Measurements from ENCODE around the gene ZBTB20. TPM values are rescaled to one million over a fixed set of nuclear protein-coding genes. Genes with fewer than 3 reads are reported as not detected.

Gene ZBTB20
- total RNA-seq, 1 donor from 2014 or later = 32.5 TPM

- Histone ChIP-seq H3K27me3 (ENCODE audit: control insufficient read depth, insufficient read depth, low read length) (no peaks in the 10 kb centered on the region), H3K36me3 (ENCODE audit: control insufficient read depth, insufficient read depth, low read length) (no peaks in the 10 kb centered on the region), H3K4me3 (ENCODE audit: low read depth, low read length) (no peak overlapping the region)
- no peak for DNase-seq (ENCODE audit: low read depth)
- no peak for TF ChIP-seq CTCF (IDR thresholded peaks at IDR 0.05; ENCODE audit: insufficient read depth, low read length, poor library complexity, severe bottlenecking)
Observed at GRCh38 chr3:114741066-114741465, 406.0 kb downstream of the ZBTB20 start.

GRCh38 chr3:114739627-114740026, 407.5 kb downstream of the ZBTB20 start:
- no peaks in the 10 kb centered on the region for H3K36me3 ChIP-seq (ENCODE audit: control insufficient read depth, insufficient read depth, low read length)
- H3K27me3 ChIP-seq (ENCODE audit: control insufficient read depth, insufficient read depth, low read length) = no peaks in the 10 kb centered on the region
- DNase-seq (ENCODE audit: low read depth) = no peak
- H3K4me3 ChIP-seq (ENCODE audit: low read depth, low read length) = no peak overlapping the region
- TF ChIP-seq CTCF (IDR thresholded peaks at IDR 0.05; ENCODE audit: insufficient read depth, low read length, poor library complexity, severe bottlenecking) = no peak

DNA sequence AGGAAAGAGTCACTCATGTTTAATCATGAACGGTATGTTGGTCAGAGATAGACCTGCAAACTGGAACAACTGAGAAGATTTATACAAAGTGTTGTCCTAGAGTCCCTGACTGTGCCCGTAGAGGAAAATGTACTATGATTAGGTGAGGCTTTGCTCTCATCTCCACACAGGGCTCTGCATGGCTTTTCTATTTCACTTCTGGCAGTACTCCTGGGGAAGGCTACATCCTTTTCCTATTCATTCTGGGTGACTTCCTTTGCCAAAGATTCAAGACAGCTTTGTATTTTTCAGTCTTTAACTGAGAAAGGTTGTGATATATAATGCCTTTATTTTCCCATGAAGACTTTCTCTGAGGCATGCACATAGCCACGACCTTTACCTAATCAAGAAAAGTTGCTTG, 414.7 kb downstream of the ZBTB20 start:
- DNase-seq (ENCODE audit: low read depth) = no peak
- Histone ChIP-seq H3K36me3 (ENCODE audit: control insufficient read depth, insufficient read depth, low read length) (no peaks in the 10 kb centered on the region), H3K4me3 (ENCODE audit: low read depth, low read length) (no peak overlapping the region), H3K27me3 (ENCODE audit: control insufficient read depth, insufficient read depth, low read length) (no peaks in the 10 kb centered on the region)
- no peak for TF ChIP-seq CTCF (IDR thresholded peaks at IDR 0.05; ENCODE audit: insufficient read depth, low read length, poor library complexity, severe bottlenecking)

DNA sequence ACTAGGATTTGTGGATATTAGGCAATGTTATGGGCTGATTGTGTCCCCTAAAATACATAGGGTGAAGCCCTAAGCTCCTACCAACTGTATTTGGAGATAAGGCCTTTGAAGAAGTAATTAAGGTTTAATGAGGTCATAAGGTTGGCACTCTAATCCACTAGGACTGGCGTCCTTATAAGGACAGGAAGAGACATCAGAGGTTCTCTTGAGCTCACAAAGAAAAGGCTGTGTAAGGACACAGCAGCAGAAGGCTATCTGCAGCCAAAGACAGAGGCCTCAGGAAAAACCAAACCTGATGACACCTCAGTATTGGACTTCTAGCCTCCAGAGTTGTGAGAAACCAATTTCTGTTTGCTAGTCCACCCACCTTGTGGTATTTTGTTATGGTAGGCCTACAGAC, 416.7 kb downstream of the ZBTB20 start:
- TF ChIP-seq CTCF (IDR thresholded peaks at IDR 0.05; ENCODE audit: insufficient read depth, low read length, poor library complexity, severe bottlenecking) = no peak
- no peak overlapping the region for H3K4me3 ChIP-seq (ENCODE audit: low read depth, low read length)
- no peak for DNase-seq (ENCODE audit: low read depth)

GRCh38 chr3:114727373-114727772, 419.7 kb downstream of the ZBTB20 start:
- DNase-seq (ENCODE audit: low read depth) = no peak
- Histone ChIP-seq H3K36me3 (ENCODE audit: control insufficient read depth, insufficient read depth, low read length) (no peaks in the 10 kb centered on the region), H3K4me3 (ENCODE audit: low read depth, low read length) (no peak overlapping the region), H3K27me3 (ENCODE audit: control insufficient read depth, insufficient read depth, low read length) (no peaks in the 10 kb centered on the region)
- TF ChIP-seq CTCF (IDR thresholded peaks at IDR 0.05; ENCODE audit: insufficient read depth, low read length, poor library complexity, severe bottlenecking) = no peak

More for the DNA sequence above, 416.7 kb downstream of the ZBTB20 start:
- Histone ChIP-seq H3K27me3 (ENCODE audit: control insufficient read depth, insufficient read depth, low read length) (no peaks in the 10 kb centered on the region), H3K36me3 (ENCODE audit: control insufficient read depth, insufficient read depth, low read length) (no peaks in the 10 kb centered on the region)

DNA sequence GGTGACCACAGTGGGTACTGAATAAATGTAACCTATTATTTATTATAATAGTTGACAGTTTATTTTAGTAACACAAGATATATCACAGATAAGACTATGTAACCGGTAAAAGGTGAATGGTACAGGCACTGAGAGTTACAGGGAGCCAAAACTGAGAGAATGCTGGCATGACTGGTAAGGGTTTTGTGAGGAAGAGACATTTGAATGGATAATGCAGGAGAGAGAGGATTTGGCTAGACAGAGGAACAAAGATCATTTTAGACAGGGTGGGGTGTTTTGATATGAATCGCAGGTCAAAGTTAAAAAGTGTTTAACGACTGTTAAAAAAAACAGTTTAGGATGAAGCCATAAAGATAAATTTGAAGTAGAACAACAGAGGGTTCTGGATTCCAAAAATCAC, 421.1 kb downstream of the ZBTB20 start:
- Histone ChIP-seq H3K36me3 (ENCODE audit: control insufficient read depth, insufficient read depth, low read length) (no peaks in the 10 kb centered on the region), H3K4me3 (ENCODE audit: low read depth, low read length) (no peak overlapping the region), H3K27me3 (ENCODE audit: control insufficient read depth, insufficient read depth, low read length) (no peaks in the 10 kb centered on the region)
- no peak for DNase-seq (ENCODE audit: low read depth)
- TF ChIP-seq CTCF (IDR thresholded peaks at IDR 0.05; ENCODE audit: insufficient read depth, low read length, poor library complexity, severe bottlenecking) = no peak
